T-helper 1 cell treated with Interleukin-12 subunit alpha and Interleukin-12 subunit beta and Interleukin-4 antibody, amounts not matched to agents 30 μg/mL and 1 μg/mL, for 36 hours (primary cell): Measurements from ENCODE around the gene ABCA1.

Experiments
- H3K27ac Mint-ChIP-seq: one replicate; pipeline ENCODE4 v1.8.0; 2021; ENCODE audit warnings: mild to moderate bottlenecking, mixed read lengths
- H3K27me3 Mint-ChIP-seq: one replicate; pipeline ENCODE4 v1.8.0; 2021; ENCODE audit warnings: low read depth, mixed read lengths
- H3K36me3 Mint-ChIP-seq: one replicate; pipeline ENCODE4 v1.8.0; 2021; ENCODE audit warnings: low read depth, mixed read lengths
- H3K4me1 Mint-ChIP-seq: one replicate; pipeline ENCODE4 v1.8.0; 2021; ENCODE audit warnings: low read depth, mixed read lengths
- H3K4me3 Mint-ChIP-seq: one replicate; pipeline ENCODE4 v1.8.0; 2021; ENCODE audit warnings: mild to moderate bottlenecking, moderate library complexity, mixed read lengths
- H3K9me3 Mint-ChIP-seq: one replicate; pipeline ENCODE4 v1.8.0; 2021; ENCODE audit warnings: mixed read lengths

ABCA1 gene

GRCh38 chr9:104805441-104805840 lies 122.5 kb downstream of the ABCA1 start:
- H3K4me3 Mint-ChIP-seq = no peak overlapping the region
- H3K27me3 Mint-ChIP-seq = no peaks in the 10 kb centered on the region
- no peaks in the 10 kb centered on the region for H3K4me1 Mint-ChIP-seq
- no peak overlapping the region for H3K27ac Mint-ChIP-seq
- no peaks in the 10 kb centered on the region for H3K9me3 Mint-ChIP-seq
- no peaks in the 10 kb centered on the region for H3K36me3 Mint-ChIP-seq

- no peaks in the 10 kb centered on the region for H3K9me3 Mint-ChIP-seq
- no peak overlapping the region for H3K27ac Mint-ChIP-seq
- H3K4me1 Mint-ChIP-seq = no peaks in the 10 kb centered on the region
- no peaks in the 10 kb centered on the region for H3K27me3 Mint-ChIP-seq
- H3K4me3 Mint-ChIP-seq = no peak overlapping the region
- H3K36me3 Mint-ChIP-seq = no peaks in the 10 kb centered on the region
These were observed 125.0 kb downstream of the ABCA1 start for GRCh38 chr9:104802906-104803305.

- H3K27me3 Mint-ChIP-seq = no peaks in the 10 kb centered on the region
- H3K9me3 Mint-ChIP-seq = no peaks in the 10 kb centered on the region
- no peak overlapping the region for H3K4me3 Mint-ChIP-seq
- no peaks in the 10 kb centered on the region for H3K4me1 Mint-ChIP-seq
- no peak overlapping the region for H3K27ac Mint-ChIP-seq
- no peaks in the 10 kb centered on the region for H3K36me3 Mint-ChIP-seq
These were observed 125.8 kb downstream of the ABCA1 start for GRCh38 chr9:104802110-104802509.

GRCh38 chr9:104800068-104800785 lies 127.7 kb downstream of the ABCA1 start:
- Mint-ChIP-seq H3K27me3 (no peaks in the 10 kb centered on the region), H3K9me3 (no peaks in the 10 kb centered on the region), H3K27ac (no peak overlapping the region), H3K4me3 (no peak overlapping the region), H3K4me1 (no peaks in the 10 kb centered on the region), H3K36me3 (no peaks in the 10 kb centered on the region)

- Mint-ChIP-seq H3K27ac (no peak overlapping the region), H3K36me3 (no peaks in the 10 kb centered on the region)
These were observed 129.6 kb downstream of the ABCA1 start for GRCh38 chr9:104798209-104798995.

GRCh38 chr9:104795857-104796256 lies 132.1 kb downstream of the ABCA1 start:
- no peaks in the 10 kb centered on the region for H3K36me3 Mint-ChIP-seq
- no peak overlapping the region for H3K4me3 Mint-ChIP-seq
- H3K27me3 Mint-ChIP-seq = no peaks in the 10 kb centered on the region
- H3K27ac Mint-ChIP-seq = no peak overlapping the region
- no peaks in the 10 kb centered on the region for H3K9me3 Mint-ChIP-seq
- H3K4me1 Mint-ChIP-seq = peaks cover 1% of the 10 kb centered on the region

More at GRCh38 chr9:104798209-104798995, 129.6 kb downstream of the ABCA1 start:
- H3K4me1 Mint-ChIP-seq = peaks cover 1% of the 10 kb centered on the region
- no peaks in the 10 kb centered on the region for H3K9me3 Mint-ChIP-seq
- H3K27me3 Mint-ChIP-seq = no peaks in the 10 kb centered on the region
- H3K4me3 Mint-ChIP-seq = no peak overlapping the region

GRCh38 chr9:104795082-104795481 lies 132.9 kb downstream of the ABCA1 start:
- Mint-ChIP-seq H3K4me1 (peaks cover 1% of the 10 kb centered on the region), H3K4me3 (no peak overlapping the region), H3K27ac (no peak overlapping the region), H3K27me3 (no peaks in the 10 kb centered on the region), H3K9me3 (no peaks in the 10 kb centered on the region), H3K36me3 (no peaks in the 10 kb centered on the region)

- Mint-ChIP-seq H3K4me3 (no peak overlapping the region), H3K9me3 (no peaks in the 10 kb centered on the region), H3K27me3 (no peaks in the 10 kb centered on the region), H3K27ac (no peak overlapping the region), H3K36me3 (no peaks in the 10 kb centered on the region), H3K4me1 (peaks cover 1% of the 10 kb centered on the region)
These were observed 133.9 kb downstream of the ABCA1 start for GRCh38 chr9:104794070-104794469.

GRCh38 chr9:104788251-104788650 lies 139.7 kb downstream of the ABCA1 start:
- Mint-ChIP-seq H3K36me3 (peaks cover 2% of the 10 kb centered on the region), H3K27ac (no peak overlapping the region), H3K9me3 (no peaks in the 10 kb centered on the region), H3K4me3 (no peak overlapping the region), H3K27me3 (no peaks in the 10 kb centered on the region), H3K4me1 (peaks cover 4% of the 10 kb centered on the region)

GRCh38 chr9:104787306-104788015 lies 140.5 kb downstream of the ABCA1 start:
- Mint-ChIP-seq H3K27me3 (no peaks in the 10 kb centered on the region), H3K9me3 (no peaks in the 10 kb centered on the region), H3K36me3 (peaks cover 2% of the 10 kb centered on the region), H3K4me3 (no peak overlapping the region), H3K4me1 (peaks cover 4% of the 10 kb centered on the region), H3K27ac (no peak overlapping the region)

- no peaks in the 10 kb centered on the region for H3K9me3 Mint-ChIP-seq
- H3K27me3 Mint-ChIP-seq = no peaks in the 10 kb centered on the region
- H3K4me1 Mint-ChIP-seq = peaks cover 4% of the 10 kb centered on the region
- peaks cover 2% of the 10 kb centered on the region for H3K36me3 Mint-ChIP-seq
- no peak overlapping the region for H3K27ac Mint-ChIP-seq
- no peak overlapping the region for H3K4me3 Mint-ChIP-seq
These were observed 141.7 kb downstream of the ABCA1 start for GRCh38 chr9:104786293-104786692.

- no peak overlapping the region for H3K4me3 Mint-ChIP-seq
- peaks cover 2% of the 10 kb centered on the region for H3K27me3 Mint-ChIP-seq
- H3K4me1 Mint-ChIP-seq = peaks cover 6% of the 10 kb centered on the region
- no peaks in the 10 kb centered on the region for H3K9me3 Mint-ChIP-seq
- no peak overlapping the region for H3K27ac Mint-ChIP-seq
- peaks cover 2% of the 10 kb centered on the region for H3K36me3 Mint-ChIP-seq
These were observed 143.9 kb downstream of the ABCA1 start for GRCh38 chr9:104784098-104784497.

- Mint-ChIP-seq H3K27me3 (peaks cover 2% of the 10 kb centered on the region), H3K36me3 (peaks cover under 1% of the 10 kb centered on the region), H3K4me1 (peaks cover 6% of the 10 kb centered on the region), H3K9me3 (no peaks in the 10 kb centered on the region), H3K27ac (no peak overlapping the region), H3K4me3 (no peak overlapping the region)
These were observed 144.4 kb downstream of the ABCA1 start for GRCh38 chr9:104783588-104783987.

- no peak overlapping the region for H3K4me3 Mint-ChIP-seq
- peaks cover 6% of the 10 kb centered on the region for H3K4me1 Mint-ChIP-seq
- no peaks in the 10 kb centered on the region for H3K9me3 Mint-ChIP-seq
- peaks cover 2% of the 10 kb centered on the region for H3K27me3 Mint-ChIP-seq
- no peaks in the 10 kb centered on the region for H3K36me3 Mint-ChIP-seq
- no peak overlapping the region for H3K27ac Mint-ChIP-seq
These were observed 147.1 kb downstream of the ABCA1 start for GRCh38 chr9:104780796-104781395.
